Mesenchymal stem cell (in vitro differentiated cells and primary cell): ENCODE data around the gene NUP214.
A peak's percentile ranks its signal among the peaks of the same experiment; 100 is the strongest.
"Not testable (repeated sequence)": the region's sequence is repeated elsewhere in the genome, so short reads cannot be mapped to it uniquely, and the experiment has no call there.

Source experiments
- DNase-seq: peaks from one replicate; pipeline ENCODE4 v3.0.0-alpha.2; 2013
- H2AFZ ChIP-seq: one replicate; pipeline ENCODE4 v1.6.1; 2013; ENCODE audit warnings: low read depth, mild to moderate bottlenecking, control low read depth, inconsistent platforms, low read length, moderate library complexity
- H2AK5ac ChIP-seq: 2 replicates; pipeline ENCODE4 v1.6.1; 2013; ENCODE audit warnings: low read length, moderate library complexity, mild to moderate bottlenecking, inconsistent platforms; ENCODE audit not compliant: severe bottlenecking
- H2BK120ac ChIP-seq: one replicate; pipeline ENCODE4 v1.6.1; 2013; ENCODE audit warnings: low read depth, mild to moderate bottlenecking, inconsistent platforms, low read length, moderate library complexity
- H2BK12ac ChIP-seq, 2 experiments: one replicate each; pipeline ENCODE4 v1.6.1; 2013; ENCODE audit warnings: inconsistent platforms in 2 of 2, low read length in 2 of 2, mild to moderate bottlenecking in 2 of 2, moderate library complexity in 2 of 2, control low read depth in 1 of 2
- H2BK15ac ChIP-seq: one replicate; pipeline ENCODE4 v1.6.1; 2013; ENCODE audit warnings: mild to moderate bottlenecking, low read depth, inconsistent platforms; ENCODE audit not compliant: poor library complexity, severe bottlenecking
- H2BK5ac ChIP-seq: 2 replicates; pipeline ENCODE4 v1.6.1; 2013; ENCODE audit warnings: low read depth, mild to moderate bottlenecking, low read length, control low read depth, inconsistent platforms; ENCODE audit not compliant: poor library complexity, severe bottlenecking
- H3K14ac ChIP-seq, 2 experiments: one replicate each; pipeline ENCODE4 v1.6.1; 2013; ENCODE audit warnings: inconsistent platforms in 2 of 2, low read length in 2 of 2, control low read depth in 1 of 2, mild to moderate bottlenecking in 1 of 2, moderate library complexity in 1 of 2
- H3K18ac ChIP-seq, 2 experiments: one replicate each; pipeline ENCODE4 v1.6.1; 2013; ENCODE audit warnings: inconsistent platforms in 2 of 2, low read length in 2 of 2, control low read depth in 1 of 2, low read depth in 1 of 2, mild to moderate bottlenecking in 1 of 2
- H3K23ac ChIP-seq, 2 experiments: one replicate each; pipeline ENCODE4 v1.6.1; 2013; ENCODE audit warnings: inconsistent platforms in 2 of 2, low read length in 2 of 2, mild to moderate bottlenecking in 2 of 2, moderate library complexity in 2 of 2, control low read depth in 1 of 2
- H3K27ac ChIP-seq: 2 replicates; pipeline ENCODE4 v1.5.1; 2013; ENCODE audit warnings: mild to moderate bottlenecking, moderate library complexity, low read length, control low read depth, inconsistent platforms; ENCODE audit not compliant: poor library complexity, severe bottlenecking
- H3K27me3 ChIP-seq, 2 experiments: 2 replicates each; pipeline versions ENCODE4 v1.6.1 to v1.7.0; 2013; ENCODE audit warnings: low read length in 2 of 2, mild to moderate bottlenecking in 2 of 2, moderate library complexity in 2 of 2, control low read depth in 1 of 2, inconsistent platforms in 1 of 2; ENCODE audit not compliant: control insufficient read depth in 1 of 2, insufficient read depth in 1 of 2
- H3K36me3 ChIP-seq, 2 experiments: 2 replicates each; pipeline versions ENCODE4 v1.6.1 to v1.7.0; 2013; ENCODE audit warnings: low read length in 2 of 2, control low read depth in 1 of 2, inconsistent platforms in 1 of 2, low read depth in 1 of 2, mild to moderate bottlenecking in 1 of 2; ENCODE audit not compliant: insufficient read depth in 2 of 2, control insufficient read depth in 1 of 2
- H3K4ac ChIP-seq, 2 experiments: one replicate each; pipeline ENCODE4 v1.6.1; 2013; ENCODE audit warnings: inconsistent platforms in 2 of 2, low read length in 2 of 2, mild to moderate bottlenecking in 2 of 2, moderate library complexity in 2 of 2, control low read depth in 1 of 2, low read depth in 1 of 2
- H3K4me1 ChIP-seq: 2 replicates; pipeline ENCODE4 v1.6.1; 2013; ENCODE audit warnings: low read depth, low read length, control low read depth; ENCODE audit not compliant: control insufficient read depth, insufficient read depth
- H3K4me2 ChIP-seq: 2 replicates; pipeline ENCODE4 v1.6.1; 2013; ENCODE audit warnings: low read length, mild to moderate bottlenecking, inconsistent platforms; ENCODE audit not compliant: poor library complexity, severe bottlenecking
- H3K4me3 ChIP-seq, 2 experiments: 2 replicates each; pipeline versions ENCODE4 v1.5.1 to v1.7.0; 2013; ENCODE audit warnings: low read length in 2 of 2, mild to moderate bottlenecking in 2 of 2, control low read depth in 1 of 2, low read depth in 1 of 2; ENCODE audit not compliant: insufficient read depth in 1 of 2
- H3K79me1 ChIP-seq: replicated peaks from 2 replicates; pipeline ENCODE4 v1.6.1; 2013; ENCODE audit warnings: mild to moderate bottlenecking, control low read depth, low read length, inconsistent platforms; ENCODE audit not compliant: poor library complexity, severe bottlenecking
- H3K9ac ChIP-seq: 2 replicates; pipeline ENCODE4 v1.7.0; 2013; ENCODE audit warnings: mild to moderate bottlenecking, low read length, moderate library complexity
- H3K9me3 ChIP-seq: 2 replicates; pipeline ENCODE4 v1.7.0; 2013; ENCODE audit warnings: mild to moderate bottlenecking, low read length; ENCODE audit not compliant: control insufficient read depth
- H4K8ac ChIP-seq: one replicate; pipeline ENCODE4 v1.6.1; 2013; ENCODE audit warnings: inconsistent platforms, mild to moderate bottlenecking, low read length, moderate library complexity
- H4K91ac ChIP-seq: one replicate; pipeline ENCODE4 v1.6.1; 2013; ENCODE audit warnings: mild to moderate bottlenecking, low read length, inconsistent platforms
- WGBS: methylation state at CpG from one replicate; pipeline ENCODE4 v1.1.7; 2013; ENCODE audit warnings: mixed read lengths; 5-methylcytosine and 5-hydroxymethylcytosine counted together

NUP214 gene

DNA sequence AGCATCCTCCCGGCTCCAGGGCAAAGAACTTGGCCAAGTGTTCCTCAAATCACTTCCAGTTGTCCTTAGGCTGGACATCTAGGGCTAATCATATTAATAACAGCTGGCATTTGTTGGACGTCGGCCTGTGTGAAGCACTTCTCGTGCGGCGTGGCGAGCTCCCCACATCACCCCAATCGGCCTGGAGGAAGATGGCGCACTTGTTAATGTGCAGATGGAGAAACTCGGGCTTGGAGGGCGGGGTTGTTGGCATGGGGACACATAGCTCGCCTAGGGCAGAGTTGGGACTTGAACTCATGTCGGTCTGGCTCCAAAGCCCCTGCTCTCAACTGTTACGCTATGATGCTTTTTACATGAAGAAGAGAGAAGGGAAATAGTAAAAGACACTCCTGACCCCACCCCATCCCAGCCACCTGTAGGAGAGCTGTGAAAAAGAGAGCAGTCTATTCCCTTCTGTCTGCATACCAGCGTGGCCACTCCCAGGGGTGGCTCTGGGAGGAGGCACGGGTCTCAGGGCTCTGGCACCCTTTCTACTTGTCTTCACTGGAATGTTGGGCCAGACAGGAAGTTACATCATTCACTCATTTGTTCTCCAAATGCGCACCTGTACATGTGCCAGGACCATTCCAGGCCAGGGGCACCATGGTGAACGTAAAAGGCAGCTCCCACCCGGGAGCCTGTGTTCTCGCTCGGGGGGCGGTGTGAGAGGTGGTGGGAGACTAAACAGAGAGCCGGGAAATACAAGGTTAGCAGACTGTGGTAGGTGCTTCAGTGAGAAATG lies 12.8 kb upstream of the NUP214 start:
- Histone ChIP-seq H3K9ac (no peak overlapping the region), H2AK5ac (peak overlapping the region; percentile 63), H3K36me3 (peaks cover 0 to 23% of the 10 kb centered on the region in 2 experiments), H3K27ac (peak overlapping the region; percentile 93), H4K91ac (no peak overlapping the region), H3K4me1 (peaks cover 37% of the 10 kb centered on the region), H3K79me1 (peaks cover 20% of the 10 kb centered on the region), H4K8ac (no peak overlapping the region), H3K4ac (no peak overlapping the region), H3K23ac (no peak overlapping the region), H3K4me3 (peak overlapping the region in 1 of 2 experiments; percentile 64), H2BK5ac (peak overlapping the region; percentile 85), H2AFZ (no peak overlapping the region), H2BK12ac (no peak overlapping the region), H3K9me3 (no peaks in the 10 kb centered on the region), H2BK15ac (no peak overlapping the region), H3K18ac (no peak overlapping the region), H3K27me3 (peaks cover 0 to 26% of the 10 kb centered on the region in 2 experiments), H3K4me2 (peak overlapping the region; percentile 55), H3K14ac (no peak overlapping the region), H2BK120ac (no peak overlapping the region)
- 96% methylated on average over 23 of the region's 23 CpGs for WGBS
- DNase-seq = no peak

DNA sequence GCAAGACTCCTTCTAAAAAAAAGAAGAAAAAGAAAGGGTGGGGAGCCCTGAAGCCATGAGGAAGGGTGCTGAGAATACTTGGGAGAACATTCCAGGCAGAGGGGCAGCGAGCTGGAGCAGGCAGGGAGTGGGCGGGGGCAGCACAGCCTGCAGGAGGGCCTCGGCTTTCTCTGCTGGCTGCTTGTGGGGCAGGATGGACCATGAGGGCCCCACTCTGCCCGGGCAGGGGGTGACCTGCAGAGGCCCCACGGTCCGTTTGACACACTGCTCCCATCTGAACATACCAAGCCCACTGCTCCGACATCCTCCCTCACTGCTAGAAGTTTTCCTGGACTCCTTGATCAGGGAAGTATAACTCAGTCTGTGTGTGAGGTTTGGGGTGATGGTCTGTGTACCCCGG lies 11.7 kb upstream of the NUP214 start:
- Histone ChIP-seq H3K23ac (no peak overlapping the region), H3K27me3 (peaks cover 0 to 19% of the 10 kb centered on the region in 2 experiments), H4K91ac (no peak overlapping the region), H3K4me3 (peak overlapping the region in 1 of 2 experiments; percentile 17), H3K4me2 (peak overlapping the region; percentile 62), H3K9me3 (no peaks in the 10 kb centered on the region), H2BK15ac (peak overlapping the region; percentile 44), H3K14ac (no peak overlapping the region), H2BK120ac (no peak overlapping the region), H3K27ac (peak overlapping the region; percentile 41), H2BK5ac (no peak overlapping the region), H2AFZ (no peak overlapping the region), H4K8ac (no peak overlapping the region), H3K79me1 (peaks cover 23% of the 10 kb centered on the region), H3K9ac (no peak overlapping the region), H2AK5ac (peak overlapping the region; percentile 88), H2BK12ac (no peak overlapping the region), H3K18ac (no peak overlapping the region), H3K36me3 (peaks cover 0 to 32% of the 10 kb centered on the region in 2 experiments), H3K4me1 (peaks cover 37% of the 10 kb centered on the region), H3K4ac (no peak overlapping the region)
- 86% methylated on average over 5 of the region's 8 CpGs for WGBS
- no peak for DNase-seq

GRCh38 chr9:131114084-131114535 lies 11.3 kb upstream of the NUP214 start:
- peaks cover 0 to 37% of the 10 kb centered on the region in 2 experiments for H3K36me3 ChIP-seq
- H3K4me1 ChIP-seq = peaks cover 37% of the 10 kb centered on the region
- H2BK120ac ChIP-seq = no peak overlapping the region
- no peak overlapping the region for H4K8ac ChIP-seq
- H2AK5ac ChIP-seq = peak overlapping the region; percentile 84
- H3K4me3 ChIP-seq = no peak overlapping the region
- WGBS = 86% methylated on average over 8 of the region's 8 CpGs
- no peak overlapping the region for H4K91ac ChIP-seq
- no peaks in the 10 kb centered on the region for H3K9me3 ChIP-seq
- H3K79me1 ChIP-seq = peaks cover 23% of the 10 kb centered on the region
- peak overlapping the region; percentile 41 for H3K27ac ChIP-seq
- no peak for DNase-seq
- H2AFZ ChIP-seq = no peak overlapping the region
- no peak overlapping the region for H2BK15ac ChIP-seq
- H3K14ac ChIP-seq = no peak overlapping the region
- H2BK5ac ChIP-seq = no peak overlapping the region
- H3K4me2 ChIP-seq = peak overlapping the region; percentile 62
- H3K4ac ChIP-seq = no peak overlapping the region
- H3K27me3 ChIP-seq = peaks cover 0 to 19% of the 10 kb centered on the region in 2 experiments
- H3K18ac ChIP-seq = no peak overlapping the region
- H2BK12ac ChIP-seq = no peak overlapping the region
- H3K23ac ChIP-seq = no peak overlapping the region
- no peak overlapping the region for H3K9ac ChIP-seq

- H2BK12ac ChIP-seq, H3K4ac ChIP-seq, H2BK120ac ChIP-seq, H3K9me3 ChIP-seq, DNase-seq, H2BK5ac ChIP-seq, H2BK15ac ChIP-seq, H4K91ac ChIP-seq, H3K18ac ChIP-seq, H2AK5ac ChIP-seq, H3K4me3 ChIP-seq, H3K9ac ChIP-seq, H3K27ac ChIP-seq, H3K14ac ChIP-seq, H4K8ac ChIP-seq, H3K4me2 ChIP-seq, H2AFZ ChIP-seq, H3K23ac ChIP-seq: not testable (repeated sequence)
- Histone ChIP-seq H3K79me1 (peaks cover 30% of the 10 kb centered on the region), H3K27me3 (peaks cover 0 to 22% of the 10 kb centered on the region in 2 experiments), H3K4me1 (peaks cover 41% of the 10 kb centered on the region), H3K36me3 (peaks cover 0 to 49% of the 10 kb centered on the region in 2 experiments)
- WGBS = 92% methylated on average over 3 of the region's 6 CpGs
Observed at GRCh38 chr9:131115360-131115742, 10.0 kb upstream of the NUP214 start.
